Measurements from ENCODE around the gene PLPPR3. TPM values are rescaled to one million over a fixed set of nuclear protein-coding genes. Genes with fewer than 3 reads are reported as not detected.

PLPPR3 gene
- total RNA-seq, 4 donors from 2014 or later = not detected

- no peaks in the 10 kb centered on the region for H3K9me3 ChIP-seq
- WGBS = 89% methylated on average over 20 of the region's 47 CpGs
- no peak for TF ChIP-seq POLR2AphosphoS5 (IDR thresholded peaks at IDR 0.05)
- TF ChIP-seq CTCF (IDR thresholded peaks at IDR 0.05) = no peak
- no peak for TF ChIP-seq POLR2A (IDR thresholded peaks at IDR 0.05)
- no peak overlapping the region for H3K27ac ChIP-seq
- peaks cover 32% of the 10 kb centered on the region for H3K36me3 ChIP-seq
- no peak overlapping the region for H3K4me3 ChIP-seq
- H3K4me1 ChIP-seq = no peaks in the 10 kb centered on the region
- no peaks in the 10 kb centered on the region for H3K27me3 ChIP-seq
- DNase-seq (ENCODE audit: low spot score in 2 of 2) = peak in 1 of 2 donors; percentile 78
Measured at GRCh38 chr19:815079-815774, 6.5 kb downstream of the PLPPR3 start.

- TF ChIP-seq POLR2A (IDR thresholded peaks at IDR 0.05) (no peak), EP300 (IDR thresholded peaks at IDR 0.05) (no peak), CTCF (IDR thresholded peaks at IDR 0.05) (no peak), POLR2AphosphoS5 (IDR thresholded peaks at IDR 0.05) (no peak)
Measured at GRCh38 chr19:814152-815078, 7.3 kb downstream of the PLPPR3 start.

GRCh38 chr19:813219-814151 lies 8.3 kb downstream of the PLPPR3 start:
- Histone ChIP-seq H3K4me1 (no peaks in the 10 kb centered on the region), H3K36me3 (peaks cover 49% of the 10 kb centered on the region), H3K9me3 (no peaks in the 10 kb centered on the region), H3K4me3 (no peak overlapping the region), H3K27me3 (no peaks in the 10 kb centered on the region), H3K27ac (no peak overlapping the region)
- TF ChIP-seq POLR2A (IDR thresholded peaks at IDR 0.05) = no peak
- no peak for TF ChIP-seq POLR2AphosphoS5 (IDR thresholded peaks at IDR 0.05)
- TF ChIP-seq CTCF (IDR thresholded peaks at IDR 0.05) = no peak
- TF ChIP-seq EP300 (IDR thresholded peaks at IDR 0.05) = no peak
- DNase-seq (ENCODE audit: low spot score in 2 of 2) = no peak
- 92% methylated on average over 32 of the region's 87 CpGs for WGBS

More at GRCh38 chr19:814152-815078, 7.3 kb downstream of the PLPPR3 start:
- no peaks in the 10 kb centered on the region for H3K9me3 ChIP-seq
- H3K27me3 ChIP-seq = no peaks in the 10 kb centered on the region
- WGBS = 93% methylated on average over 34 of the region's 49 CpGs
- H3K36me3 ChIP-seq = peaks cover 40% of the 10 kb centered on the region
- DNase-seq (ENCODE audit: low spot score in 2 of 2) = peak in 1 of 2 donors; percentile 79
- H3K27ac ChIP-seq = no peak overlapping the region
- no peak overlapping the region for H3K4me3 ChIP-seq
- no peaks in the 10 kb centered on the region for H3K4me1 ChIP-seq

GRCh38 chr19:812747-813218 lies 9.0 kb downstream of the PLPPR3 start:
- WGBS = 96% methylated on average over 46 of the region's 72 CpGs
- H3K36me3 ChIP-seq = peaks cover 56% of the 10 kb centered on the region
- H3K27ac ChIP-seq = no peak overlapping the region
- H3K4me3 ChIP-seq = no peak overlapping the region
- H3K27me3 ChIP-seq = no peaks in the 10 kb centered on the region
- DNase-seq (ENCODE audit: low spot score in 2 of 2) = no peak
- TF ChIP-seq EP300 (IDR thresholded peaks at IDR 0.05) (no peak), POLR2A (IDR thresholded peaks at IDR 0.05) (no peak), CTCF (IDR thresholded peaks at IDR 0.05) (no peak), POLR2AphosphoS5 (IDR thresholded peaks at IDR 0.05) (no peak)
- H3K9me3 ChIP-seq = no peaks in the 10 kb centered on the region
- H3K4me1 ChIP-seq = no peaks in the 10 kb centered on the region

Data from suprapubic skin (tissue), 4 donors.